Esophagus squamous epithelium (tissue), 5 donors: ENCODE measurements around the gene LGALS7. TPM values are rescaled to one million over a fixed set of nuclear protein-coding genes. Genes with fewer than 3 reads are reported as not detected.

Experiments
- DNase-seq: peaks from one replicate; lab custom pipeline; 2025; lab: John Stamatoyannopoulos, UW
- H3K27ac ChIP-seq, 4 donors: fragments of 200-600 bp; sonication (generic); one replicate each; pipeline ENCODE4 v1.5.1; 2016 to 2019; ENCODE audit warnings: mild to moderate bottlenecking in 1 of 4
- H3K27me3 ChIP-seq, 4 donors: fragments of 200-600 bp; sonication (generic); 1 replicate in 3 of 4; 2 replicates in 1 of 4; pipeline versions ENCODE4 v1.5.1 to v1.6.0; 2017 to 2021; ENCODE audit warnings: antibody characterized with exemption in 1 of 4
- H3K36me3 ChIP-seq, 3 donors: fragments of 200-600 bp; sonication (generic); one replicate each; pipeline ENCODE4 v1.5.1; 2016 to 2019
- H3K4me1 ChIP-seq, 3 donors: fragments of 200-600 bp; sonication (generic); one replicate each; pipeline ENCODE4 v1.5.1; 2017 to 2019
- H3K4me3 ChIP-seq, 4 donors: fragments of 200-600 bp; sonication (generic); 1 replicate in 3 of 4; 2 replicates in 1 of 4; pipeline ENCODE4 v1.5.1; 2016 to 2019; ENCODE audit warnings: mild to moderate bottlenecking in 2 of 4, moderate library complexity in 1 of 4
- H3K9me3 ChIP-seq, 3 donors: fragments of 200-600 bp; sonication (generic); one replicate each; pipeline ENCODE4 v1.5.1; 2016 to 2019
- POLR2A ChIP-seq, 4 donors: fragments of 450-650 bp; IDR thresholded peaks; one replicate each; pipeline ENCODE4 v1.6.1; 2017; ENCODE audit warnings: antibody characterized with exemption in 4 of 4, mild to moderate bottlenecking in 4 of 4, moderate library complexity in 3 of 4
- WGBS, 2 donors: methylation state at CpG; one replicate each; pipeline ENCODE4 v1.1.5; 2018; 5-methylcytosine and 5-hydroxymethylcytosine counted together
- intact Hi-C: fragments of 100-400 bp; cut with DNase I; formaldehyde crosslinking; loops from one replicate; pipeline ENCODE4 v1.15.0; 2022
- total RNA-seq, 4 donors: library from RNA; depleted of rRNA; stranded (reverse); fragments of >200 nt; gene quantifications; one replicate each; pipeline ENCODE4 v1.1.0, GENCODE V29; 2016
- TF ChIP-seq, protein P1 (sequence below), 6 experiments: fragments of 450-650 bp in 4 of 6; fragments of 200-600 bp in 2 of 6; sonication (generic) in 2 of 6; IDR thresholded peaks; one replicate each; pipeline ENCODE4 v1.5.1; 2016 to 2019; ENCODE audit warnings: antibody characterized with exemption in 6 of 6, mild to moderate bottlenecking in 4 of 6, moderate library complexity in 4 of 6
- donor health status: DM: yes; HTN: yes; CAD: no.

The LGALS7 gene
- total RNA-seq, 4 donors from 2014 or later, result 7.1 to 266 (median 114) TPM

DNA sequence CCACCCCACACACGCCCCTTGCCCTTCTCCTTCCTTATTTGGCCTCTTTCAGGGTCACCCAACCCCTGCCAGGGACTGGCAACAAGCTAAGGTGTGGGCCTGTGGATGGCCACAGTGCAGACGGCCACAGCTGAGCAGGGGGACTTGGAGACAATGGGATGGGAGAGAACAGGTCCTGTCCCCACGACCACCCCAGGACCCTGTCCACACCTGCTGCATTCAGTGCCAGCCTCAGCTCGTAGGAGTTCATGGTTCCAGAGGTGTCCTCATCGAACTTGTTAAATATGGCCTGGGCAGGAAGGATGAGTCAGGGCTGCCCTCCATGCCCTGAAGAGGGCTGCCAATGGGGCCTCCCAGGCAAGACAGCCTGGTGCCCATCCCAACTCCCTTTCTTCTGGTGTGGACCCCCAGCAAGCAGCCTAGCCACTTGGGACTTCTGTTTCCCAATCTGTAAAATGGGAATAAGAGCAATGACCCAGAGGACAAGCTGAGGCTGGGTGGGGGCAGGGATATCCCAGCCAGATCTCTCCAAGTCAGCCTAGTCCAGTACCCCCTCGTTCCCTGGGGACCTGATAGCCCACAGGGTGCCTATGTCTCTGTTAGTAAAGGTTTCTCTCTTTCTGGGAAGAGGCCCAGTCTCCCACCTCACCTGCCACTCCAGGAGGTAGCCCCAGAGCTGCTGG is 39.7 kb downstream of the LGALS7 start:
- intact Hi-C loops, result loop anchor here (10.0 kb wide), 1 partner anchor 101 kb away; the partner anchor contains the start of gene ECH1
- Histone ChIP-seq H3K9me3 (no peaks in the 10 kb centered on the region), H3K27me3 (no peaks in the 10 kb centered on the region), H3K4me3 (no peak overlapping the region), H3K4me1 (peaks cover 27 to 79% (median 36%) of the 10 kb centered on the region in 3 donors), H3K36me3 (peaks cover 16 to 37% (median 18%) of the 10 kb centered on the region in 3 donors), H3K27ac (peak overlapping the region; percentile 77 to 92 (median 85))
- 35 to 60% methylated on average over 1 to 4 of the region's 6 CpGs for WGBS, 2 donors
- TF ChIP-seq POLR2A (IDR thresholded peaks at IDR 0.05), result no peak
- TF ChIP-seq, protein P1, sequence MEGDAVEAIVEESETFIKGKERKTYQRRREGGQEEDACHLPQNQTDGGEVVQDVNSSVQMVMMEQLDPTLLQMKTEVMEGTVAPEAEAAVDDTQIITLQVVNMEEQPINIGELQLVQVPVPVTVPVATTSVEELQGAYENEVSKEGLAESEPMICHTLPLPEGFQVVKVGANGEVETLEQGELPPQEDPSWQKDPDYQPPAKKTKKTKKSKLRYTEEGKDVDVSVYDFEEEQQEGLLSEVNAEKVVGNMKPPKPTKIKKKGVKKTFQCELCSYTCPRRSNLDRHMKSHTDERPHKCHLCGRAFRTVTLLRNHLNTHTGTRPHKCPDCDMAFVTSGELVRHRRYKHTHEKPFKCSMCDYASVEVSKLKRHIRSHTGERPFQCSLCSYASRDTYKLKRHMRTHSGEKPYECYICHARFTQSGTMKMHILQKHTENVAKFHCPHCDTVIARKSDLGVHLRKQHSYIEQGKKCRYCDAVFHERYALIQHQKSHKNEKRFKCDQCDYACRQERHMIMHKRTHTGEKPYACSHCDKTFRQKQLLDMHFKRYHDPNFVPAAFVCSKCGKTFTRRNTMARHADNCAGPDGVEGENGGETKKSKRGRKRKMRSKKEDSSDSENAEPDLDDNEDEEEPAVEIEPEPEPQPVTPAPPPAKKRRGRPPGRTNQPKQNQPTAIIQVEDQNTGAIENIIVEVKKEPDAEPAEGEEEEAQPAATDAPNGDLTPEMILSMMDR (IDR thresholded peaks at IDR 0.05), result no peak
- DNase-seq, result no peak

DNA sequence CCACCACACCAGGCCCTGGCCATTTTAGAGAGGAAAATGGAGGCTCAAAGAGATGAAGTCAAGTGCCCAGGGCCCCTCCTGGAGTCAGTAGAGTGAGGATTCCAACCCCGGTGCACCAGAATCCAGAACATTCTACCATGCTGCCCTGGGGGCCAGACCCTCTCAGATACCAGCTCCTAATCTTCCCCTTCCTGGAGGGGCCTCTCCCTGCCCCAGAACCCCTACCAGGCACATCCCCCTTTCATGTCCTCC is 40.1 kb downstream of the LGALS7 start:
- intact Hi-C loops, result loop anchor here (10.0 kb wide), 1 partner anchor 102 kb away; the partner anchor contains the start of gene ECH1
- Histone ChIP-seq H3K9me3 (no peaks in the 10 kb centered on the region), H3K27ac (peak overlapping the region; percentile 77 to 92 (median 85)), H3K27me3 (no peaks in the 10 kb centered on the region), H3K4me3 (no peak overlapping the region), H3K36me3 (peaks cover 19 to 41% (median 20%) of the 10 kb centered on the region in 3 donors), H3K4me1 (peaks cover 27 to 81% (median 36%) of the 10 kb centered on the region in 3 donors)
- WGBS, 2 donors, result 75 to 92% methylated on average over 1 of the region's 1 CpG
- TF ChIP-seq POLR2A (IDR thresholded peaks at IDR 0.05), result no peak
- TF ChIP-seq, protein P1 (IDR thresholded peaks at IDR 0.05), result no peak
- no peak for DNase-seq

DNA sequence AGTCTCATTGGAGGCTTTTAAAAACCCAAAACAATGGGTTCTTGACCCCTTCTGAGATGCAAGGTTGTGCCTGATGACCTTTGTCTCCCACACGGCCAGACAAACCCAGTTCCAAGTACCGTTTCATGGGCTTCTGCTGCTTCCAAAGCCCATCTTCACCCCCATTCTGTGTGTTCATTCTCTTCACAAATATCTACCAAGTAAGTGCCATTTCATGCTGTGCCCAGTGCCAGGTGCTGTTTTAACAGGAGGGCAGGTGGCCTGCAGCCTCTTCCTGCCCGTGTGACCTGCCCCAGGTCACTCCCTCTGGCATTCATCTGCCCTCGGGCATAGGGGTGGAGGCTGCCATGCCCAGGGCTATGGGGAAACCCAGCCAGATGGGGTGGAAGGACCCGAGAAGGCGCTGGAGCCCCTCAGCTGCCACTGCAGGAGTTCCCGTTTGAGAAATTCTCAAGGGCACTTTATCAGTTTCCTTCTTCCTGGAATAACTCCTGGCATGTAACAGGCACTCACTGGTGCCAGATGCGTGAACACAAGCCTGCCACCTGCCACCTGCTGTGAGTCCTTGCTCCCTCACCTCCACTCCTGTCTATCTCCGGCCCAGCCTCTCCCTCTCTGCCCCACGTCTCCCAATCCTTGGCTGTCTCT is 41.5 kb downstream of the LGALS7 start:
- Histone ChIP-seq H3K4me1 (peaks cover 30 to 85% (median 33%) of the 10 kb centered on the region in 3 donors), H3K9me3 (no peaks in the 10 kb centered on the region), H3K27me3 (no peaks in the 10 kb centered on the region), H3K4me3 (no peak overlapping the region), H3K27ac (peak overlapping the region; percentile 27 to 88 (median 66)), H3K36me3 (peaks cover 33 to 55% (median 34%) of the 10 kb centered on the region in 3 donors)
- no peak for DNase-seq
- no peak for TF ChIP-seq POLR2A (IDR thresholded peaks at IDR 0.05)
- TF ChIP-seq, protein P1 (IDR thresholded peaks at IDR 0.05), result no peak
- WGBS, 2 donors, result 48 to 53% methylated on average over 7 to 8 of the region's 10 CpGs
- intact Hi-C loops, result loop anchor here (10.0 kb wide), 1 partner anchor 103 kb away; the partner anchor contains the start of gene ECH1

DNA sequence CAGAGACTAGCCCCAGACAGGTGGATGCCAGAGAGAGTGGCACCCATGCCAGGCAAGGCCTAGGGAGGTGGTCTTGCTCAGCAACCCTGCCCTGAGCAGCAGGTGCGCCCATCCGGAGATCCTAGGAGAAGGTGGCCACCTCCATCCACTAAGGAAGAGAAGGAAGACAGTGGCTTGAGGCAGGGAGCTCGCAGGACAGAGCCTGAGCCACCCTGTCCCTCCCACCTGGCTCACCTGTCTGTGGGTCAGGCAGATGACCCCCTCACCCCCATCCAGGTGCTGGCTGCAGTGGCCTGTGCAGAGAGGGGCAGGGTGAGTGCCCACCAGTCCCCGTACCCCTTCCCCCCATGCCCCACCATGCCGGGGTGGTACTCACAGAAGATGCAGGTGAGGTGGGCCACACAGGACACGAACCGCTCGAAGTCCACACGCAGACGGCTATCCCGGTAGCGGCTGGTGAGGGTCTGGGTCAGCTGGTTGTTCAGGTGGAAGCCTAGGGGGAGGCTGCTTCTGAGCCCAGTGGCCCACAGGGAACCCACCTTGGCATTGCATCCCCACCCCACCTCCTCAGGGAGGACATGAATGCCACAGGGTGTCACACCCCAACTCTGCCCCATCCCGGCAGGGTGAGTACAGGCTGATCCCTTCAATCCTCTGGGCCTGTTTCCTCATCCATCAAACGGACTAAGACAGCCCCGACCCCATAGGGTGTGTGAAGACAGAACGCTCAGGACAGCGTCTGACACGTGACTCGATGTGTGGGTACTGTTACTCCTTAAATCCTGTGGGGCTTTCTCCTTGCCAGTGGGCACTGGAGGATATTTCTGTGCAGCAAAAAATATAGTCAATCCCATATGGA is 42.4 kb downstream of the LGALS7 start:
- Histone ChIP-seq H3K27me3 (no peaks in the 10 kb centered on the region), H3K36me3 (peaks cover 37 to 63% (median 39%) of the 10 kb centered on the region in 3 donors), H3K4me1 (peaks cover 22 to 85% (median 25%) of the 10 kb centered on the region in 3 donors), H3K4me3 (no peak overlapping the region), H3K9me3 (no peaks in the 10 kb centered on the region), H3K27ac (peak overlapping the region in 3 of 4 donors; percentile 56 to 88 (median 77))
- no peak for DNase-seq
- intact Hi-C loops, result loop anchor here (10.0 kb wide), 1 partner anchor 104 kb away; the partner anchor contains the start of gene ECH1
- WGBS, 2 donors, result 53 to 84% methylated on average over 5 to 12 of the region's 19 CpGs
- TF ChIP-seq, protein P1 (IDR thresholded peaks at IDR 0.05), result no peak
